HG03469 (cell line): ENCODE results near the gene GZMA.
"Not testable (repeated sequence)": the region's sequence is repeated elsewhere in the genome, so short reads cannot be mapped to it uniquely, and the experiment has no call there.

Experiments used
- ATAC-seq: cut with Tn5 transposase; IDR thresholded peaks from one replicate; pipeline ENCODE4 v1.9.1; 2021; ENCODE audit warnings: mild to moderate bottlenecking, moderate library complexity, moderate number of reproducible peaks; ENCODE audit not compliant: unreplicated experiment

The GZMA gene

DNA sequence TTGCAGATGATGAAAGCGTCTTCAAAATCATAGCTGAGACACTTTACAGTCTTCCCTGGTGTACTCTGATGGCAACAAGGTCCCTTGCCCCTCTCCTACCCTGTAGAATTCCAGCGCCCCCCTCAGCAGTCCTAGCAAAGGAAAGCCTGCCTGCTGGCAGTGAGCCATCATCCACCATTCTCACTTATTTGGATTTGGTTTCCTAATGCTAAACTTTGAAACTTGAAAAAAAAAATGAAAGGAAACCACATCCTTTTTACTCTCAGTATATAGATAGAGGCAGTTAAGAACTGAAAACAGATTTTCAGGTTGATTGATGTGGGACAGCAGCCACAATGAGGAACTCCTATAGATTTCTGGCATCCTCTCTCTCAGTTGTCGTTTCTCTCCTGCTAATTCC lies at the start of gene GZMA:
Gene GZMA (plus strand): TSS at position 299 of the 400 bp plus-strand sequence. CDS start 37 bp downstream, at position 336.
- ATAC-seq: no peak

GRCh38 chr5:55055183-55055582 lies 47.3 kb upstream of the GZMA start:
- no peak for ATAC-seq

DNA sequence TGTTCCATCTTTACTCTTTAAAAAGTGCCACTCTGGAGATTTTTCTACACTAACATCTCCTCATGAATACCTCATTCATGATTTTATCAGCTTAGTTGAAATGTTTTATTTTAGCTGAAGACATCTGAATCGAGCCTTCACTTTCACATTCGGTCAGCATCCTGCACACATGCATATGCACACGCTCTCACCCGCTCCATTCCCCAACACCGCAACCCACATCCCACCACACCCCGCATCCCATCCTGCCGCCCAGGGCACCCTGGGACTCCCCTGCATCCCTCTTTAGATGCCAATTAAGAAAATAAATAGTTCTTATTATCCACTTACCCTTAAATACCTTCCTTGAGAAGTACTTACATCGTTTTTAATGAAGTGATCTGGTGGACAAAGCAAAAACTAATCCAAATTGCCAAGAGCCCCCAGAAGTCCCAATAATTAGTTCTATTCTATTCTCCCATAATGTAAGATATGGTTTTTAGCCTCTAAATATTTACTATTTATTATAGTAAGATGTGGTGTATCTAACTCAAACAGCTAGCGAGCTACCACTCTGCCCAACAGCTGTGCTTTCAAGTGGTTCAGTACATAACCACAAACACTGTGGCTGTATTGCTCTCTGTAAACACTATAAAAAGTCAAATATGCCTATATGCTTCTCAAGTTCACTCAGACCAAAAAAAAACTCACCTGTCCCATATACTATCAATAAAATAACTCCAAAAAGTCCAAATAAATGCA lies 40.2 kb upstream of the GZMA start:
- ATAC-seq: peak; percentile 62

- ATAC-seq: no peak
These were observed 39.1 kb upstream of the GZMA start for GRCh38 chr5:55063220-55063863.

GRCh38 chr5:55063899-55064298 lies 38.5 kb upstream of the GZMA start:
- ATAC-seq: no peak

DNA sequence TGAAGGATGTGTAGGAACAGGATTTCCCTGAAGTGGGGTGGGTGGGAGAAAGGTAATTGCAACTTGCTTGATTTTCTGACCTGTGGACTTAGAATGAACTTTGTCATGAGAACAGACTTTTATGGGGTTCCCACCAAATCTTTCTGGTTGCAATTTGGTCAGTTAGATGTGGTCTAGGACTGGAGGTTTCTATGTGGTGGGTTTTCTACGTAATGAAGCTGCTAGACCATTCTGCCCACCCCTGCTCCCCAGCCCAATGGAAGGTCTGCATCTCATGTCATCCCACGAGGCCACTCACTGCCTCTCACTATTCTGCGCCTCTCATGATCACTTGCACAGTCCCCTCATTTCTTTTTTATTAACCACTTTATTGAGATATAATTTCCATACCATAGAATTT lies 37.9 kb upstream of the GZMA start:
- no peak for ATAC-seq

GRCh38 chr5:55066277-55066676 lies 36.2 kb upstream of the GZMA start:
- ATAC-seq: no peak

DNA sequence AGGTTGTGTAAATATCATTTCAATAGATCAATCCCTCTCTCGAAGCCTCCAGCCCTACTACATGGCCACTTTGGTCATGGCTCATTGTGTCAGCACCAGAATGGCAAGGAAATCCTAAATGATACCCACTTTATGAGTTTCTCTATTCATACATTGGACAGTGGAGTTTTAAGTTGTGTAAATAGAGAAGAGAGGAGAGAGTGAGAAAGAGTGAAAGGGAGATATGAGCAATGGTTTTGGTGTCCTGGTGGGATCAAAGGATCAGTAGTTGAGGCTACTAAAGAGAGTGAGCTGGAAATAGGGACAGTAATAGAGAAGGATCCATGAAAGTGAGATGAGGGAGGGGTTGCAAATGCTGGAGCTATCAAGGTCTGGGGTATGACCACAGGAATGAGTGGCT lies 31.5 kb upstream of the GZMA start:
- no peak for ATAC-seq

- ATAC-seq: no peak
These were observed 31.0 kb upstream of the GZMA start for GRCh38 chr5:55071413-55071812.

DNA sequence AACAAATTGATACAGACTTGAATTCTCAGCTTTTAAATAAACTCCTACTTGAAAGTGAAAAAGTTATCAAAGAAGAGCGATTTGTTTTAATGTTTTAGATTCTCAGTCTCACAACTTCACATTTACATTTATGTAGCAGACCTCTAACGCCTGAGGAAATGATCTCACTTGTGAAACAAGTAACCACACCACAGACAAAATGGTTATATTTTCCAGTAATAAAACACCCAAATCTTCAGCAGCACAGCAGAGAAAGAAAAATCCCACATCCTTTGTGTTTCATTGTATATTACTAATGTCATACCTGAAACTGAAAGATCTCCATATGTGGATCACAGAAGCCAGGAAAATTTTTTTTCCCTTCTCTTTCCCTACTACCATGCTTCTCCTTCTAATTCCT lies 29.8 kb upstream of the GZMA start:
- ATAC-seq: no peak

GRCh38 chr5:55073211-55073610 lies 29.2 kb upstream of the GZMA start:
- ATAC-seq: no peak

DNA sequence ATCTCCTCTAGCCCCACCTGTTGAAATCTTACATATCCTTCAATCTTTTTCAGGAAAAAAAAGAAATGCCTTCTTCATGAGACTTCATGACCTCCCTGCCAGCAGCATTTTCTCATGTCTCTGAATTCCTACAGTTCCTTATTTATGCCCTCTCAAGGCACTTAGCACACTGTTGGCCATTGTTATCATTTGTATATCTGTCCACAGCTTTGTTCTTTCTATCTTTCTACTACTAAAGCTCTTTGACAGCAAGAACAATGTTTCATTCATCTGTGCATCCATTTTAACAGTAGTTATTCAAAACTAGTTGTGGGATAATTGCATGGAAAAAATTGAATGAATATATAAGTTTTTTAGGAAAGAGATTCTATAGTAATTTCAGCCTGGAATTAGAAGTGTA lies 20.9 kb upstream of the GZMA start:
- ATAC-seq: no peak

DNA sequence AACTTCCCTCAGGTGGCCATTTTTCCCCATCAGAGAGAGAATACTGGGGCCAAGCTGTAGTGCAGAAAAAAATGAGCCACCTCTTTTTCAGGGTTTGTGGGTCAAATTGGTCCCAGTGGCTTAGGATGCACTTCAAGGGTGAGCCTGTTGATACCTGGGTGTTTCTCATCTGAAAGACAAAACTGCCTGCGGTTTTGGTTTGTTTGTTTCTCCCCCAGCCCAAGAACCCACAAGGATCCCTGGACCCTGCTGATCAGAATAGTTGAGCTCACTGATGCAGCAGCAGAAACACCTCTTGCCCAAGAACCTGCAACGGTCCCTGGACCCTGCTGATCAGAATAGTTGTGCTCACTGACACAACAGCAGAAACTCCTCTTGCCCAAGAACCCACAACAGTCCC lies 13.1 kb upstream of the GZMA start:
- ATAC-seq: not testable (repeated sequence)

DNA sequence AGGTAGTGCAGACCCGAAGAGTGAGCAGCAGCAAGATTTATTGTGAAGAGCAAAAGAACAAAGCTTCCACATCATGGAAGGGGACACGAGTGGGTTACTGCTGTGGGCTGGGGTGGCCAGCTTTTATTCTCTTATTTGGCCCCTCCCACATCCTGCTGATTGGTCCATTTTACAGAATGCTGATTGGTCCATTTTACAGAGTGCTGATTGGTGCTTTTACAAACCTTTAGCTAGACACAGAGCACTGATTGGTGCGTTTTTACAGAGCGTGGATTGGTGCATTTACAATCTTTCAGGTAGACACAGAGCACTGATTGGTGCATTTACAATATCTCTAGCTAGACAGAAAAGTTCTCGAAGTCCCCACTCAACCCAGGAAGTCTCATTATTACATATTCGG lies 11.4 kb upstream of the GZMA start:
- not testable (repeated sequence) for ATAC-seq

- no peak for ATAC-seq
These were observed 6.3 kb upstream of the GZMA start for GRCh38 chr5:55096182-55096581.

DNA sequence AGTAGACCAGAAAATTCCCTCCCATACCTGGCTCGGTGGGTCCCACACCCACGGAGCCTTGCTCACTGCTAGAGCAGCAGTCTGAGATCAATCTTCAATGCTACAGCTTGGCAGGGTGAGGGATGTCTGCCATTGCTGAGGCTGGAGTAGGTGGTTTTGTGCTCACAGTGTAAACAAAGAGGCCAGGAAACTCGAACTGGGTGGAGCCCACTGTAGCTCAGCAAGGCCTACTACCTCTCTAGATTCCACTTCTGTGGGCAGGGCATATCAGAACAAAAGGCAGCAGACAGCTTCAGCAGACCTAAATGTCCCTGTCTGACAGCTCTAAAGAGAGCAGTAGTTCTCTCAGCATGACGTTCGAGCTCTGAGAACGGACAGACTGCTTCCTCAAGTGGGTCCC lies 5.6 kb upstream of the GZMA start:
- no peak for ATAC-seq

- not testable (repeated sequence) for ATAC-seq
These were observed 1.3 kb upstream of the GZMA start for GRCh38 chr5:55101148-55101547.

DNA sequence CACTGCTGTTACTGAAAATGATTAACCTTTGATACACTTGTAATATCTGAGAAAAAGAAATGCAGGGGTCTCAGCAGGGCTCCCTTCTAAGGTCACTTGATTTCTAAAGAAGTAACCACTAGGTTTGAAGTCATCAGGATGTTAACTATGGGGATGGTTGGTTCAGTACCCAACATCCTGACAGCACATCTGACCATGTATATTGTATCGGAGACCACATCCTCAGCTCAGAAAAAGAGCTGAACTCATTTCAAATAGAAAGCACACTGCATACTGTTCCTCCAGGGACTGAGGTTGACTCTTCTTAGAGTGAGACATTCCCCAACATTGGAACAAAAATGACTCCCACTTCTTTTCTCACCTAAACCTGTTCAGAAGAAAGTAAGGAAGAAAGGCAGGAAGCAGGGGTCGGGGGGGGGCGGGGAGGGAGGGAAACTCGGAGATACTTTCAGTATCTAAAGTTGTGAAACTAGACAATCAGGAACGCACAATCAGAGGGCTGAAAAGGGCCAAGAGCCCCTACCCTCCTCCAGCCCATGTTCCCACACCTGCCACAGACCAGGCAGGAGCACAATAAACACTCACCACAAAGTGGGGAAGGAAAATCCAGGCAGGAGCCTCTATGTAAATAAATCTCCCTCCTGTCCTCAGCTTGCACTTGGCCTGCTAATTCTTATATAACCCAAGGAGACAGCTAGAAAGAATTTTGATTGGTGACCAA lies 730 bp upstream of the GZMA start:
- no peak for ATAC-seq

DNA sequence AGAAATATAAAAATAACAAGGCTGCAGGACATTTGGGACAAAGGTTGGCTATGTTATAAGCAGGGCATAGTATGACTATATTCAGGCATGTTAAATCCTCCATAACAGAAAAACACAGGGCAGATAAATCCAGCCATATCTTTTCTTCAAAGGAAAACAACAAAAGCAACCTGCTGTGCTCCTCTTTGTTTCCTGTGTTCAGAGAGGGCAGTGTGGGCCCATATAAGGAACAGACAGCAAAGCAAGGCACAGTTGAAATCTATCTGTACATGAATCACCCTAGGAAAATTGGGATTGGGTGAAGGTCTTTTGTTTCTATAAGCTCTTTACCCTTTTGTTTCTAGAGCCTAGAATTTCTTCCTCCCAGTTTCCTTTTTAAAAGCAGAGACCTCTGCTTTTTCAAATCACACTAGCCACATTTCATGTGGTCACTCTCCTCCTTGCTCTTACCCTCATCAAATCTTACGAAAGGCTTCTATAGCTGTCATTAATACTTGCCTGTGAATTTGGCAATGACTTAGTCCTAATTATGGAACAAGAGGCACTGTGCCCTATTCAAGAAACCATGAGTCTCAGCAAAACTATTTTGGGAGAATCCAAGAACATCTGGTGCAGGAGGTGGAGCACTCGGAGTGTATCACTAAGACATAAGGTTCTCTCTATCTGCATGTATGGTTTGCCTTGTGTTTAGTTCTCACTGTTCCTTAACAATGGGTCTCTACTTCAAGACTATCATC lies 1.8 kb downstream of the GZMA start:
- no peak for ATAC-seq

- no peak for ATAC-seq
These were observed 2.7 kb downstream of the GZMA start for GRCh38 chr5:55104946-55105701.

- ATAC-seq: not testable (repeated sequence)
These were observed 3.5 kb downstream of the GZMA start for GRCh38 chr5:55105976-55106375.
